Activated CD8-positive, alpha-beta T cell treated with anti-CD3 and anti-CD28 coated beads for 36 hours (primary cell): ENCODE measurements around the gene SLC39A11. TPM values are rescaled to one million over a fixed set of nuclear protein-coding genes. Genes with fewer than 3 reads are reported as not detected.

ENCODE experiments used
- ATAC-seq: fragments of 200-7000 bp; cut with Tn5 transposase; one replicate; pipeline ENCODE4 v1.10.0; 2021; ENCODE audit warnings: mild to moderate bottlenecking, moderate library complexity
- CTCF ChIA-PET: fragments of 350-600 bp; sonication (Branson Sonifier 250); formaldehyde crosslinking; loops from one replicate; lab custom pipeline; 2021; ENCODE audit warnings: antibody characterized with exemption; lab: Charles Lee
- POLR2A ChIA-PET: fragments of 350-600 bp; sonication (Branson Sonifier 250); formaldehyde crosslinking; loops from one replicate; lab custom pipeline; 2021; ENCODE audit warnings: antibody characterized with exemption; lab: Charles Lee
- DNase-seq: peaks from one replicate; pipeline ENCODE4 v3.0.0-alpha.2; 2020
- H3K27ac Mint-ChIP-seq: one replicate; pipeline ENCODE4 v1.8.0; 2021; ENCODE audit warnings: mild to moderate bottlenecking, mixed read lengths
- H3K27me3 Mint-ChIP-seq: one replicate; pipeline ENCODE4 v1.8.0; 2021; ENCODE audit warnings: mixed read lengths
- H3K36me3 Mint-ChIP-seq: one replicate; pipeline ENCODE4 v1.8.0; 2021; ENCODE audit warnings: low read depth, mixed read lengths
- H3K4me1 Mint-ChIP-seq: one replicate; pipeline ENCODE4 v1.8.0; 2021; ENCODE audit warnings: low read depth, mixed read lengths
- H3K4me3 Mint-ChIP-seq: one replicate; pipeline ENCODE4 v1.8.0; 2021; ENCODE audit warnings: mild to moderate bottlenecking, moderate library complexity, mixed read lengths
- H3K9me3 Mint-ChIP-seq: one replicate; pipeline ENCODE4 v1.8.0; 2021; ENCODE audit warnings: mixed read lengths
- intact Hi-C: fragments of 100-400 bp; cut with micrococcal nuclease; formaldehyde crosslinking; loops from one replicate; pipeline ENCODE4 v1.10.0; 2022
- total RNA-seq, 2 experiments: library from RNA; stranded (reverse); gene quantifications; one replicate each; pipeline ENCODE4 v1.2.3, GENCODE V29; 2021
- TF ChIP-seq, protein P1 (sequence below): fragments of 200-600 bp; IDR thresholded peaks from one replicate; pipeline ENCODE4 v1.8.0; 2022; ENCODE audit warnings: antibody characterized with exemption, mild to moderate bottlenecking

The SLC39A11 gene
- total RNA-seq, 2 experiments from 2014 or later = 14.4 to 14.9 TPM

DNA sequence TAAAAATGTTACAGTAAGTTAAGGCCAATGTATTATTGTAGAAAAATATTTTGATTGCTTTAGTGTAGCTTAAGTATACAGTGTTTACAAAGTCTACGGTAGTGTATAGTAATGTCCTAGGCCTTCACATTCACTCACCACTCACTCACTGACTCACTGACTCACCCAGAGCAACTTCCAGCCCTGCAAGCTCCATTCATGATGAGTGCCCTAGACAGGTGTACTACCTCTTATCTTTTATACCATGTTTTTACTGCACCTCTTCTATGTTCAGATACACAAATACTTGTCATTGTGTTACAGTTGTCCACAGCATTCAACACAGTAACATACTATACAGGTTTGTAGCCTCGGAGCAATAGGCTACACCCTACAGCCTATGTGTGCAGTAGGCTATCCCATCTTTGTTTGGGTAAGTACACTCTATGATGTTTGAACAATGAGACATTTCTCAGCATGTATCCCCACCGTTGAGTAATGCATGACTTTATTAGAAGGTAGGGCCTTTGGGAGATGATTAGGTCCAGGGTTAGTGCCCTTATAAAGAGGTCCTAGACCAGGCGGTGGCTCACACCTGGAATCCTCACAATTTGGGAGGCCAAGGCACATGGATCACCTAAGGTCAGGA lies 117.8 kb downstream of the SLC39A11 start:
- intact Hi-C loops = no loop called here
- ChIA-PET CTCF (interaction anchor here (2.3 kb wide), 1 partner anchor 12 kb away, joined by 10 read pairs; no protein-coding TSS in a partner anchor), POLR2A (no interaction called here)
- no peak overlapping the region for H3K4me3 Mint-ChIP-seq
- peaks cover 3% of the 10 kb centered on the region for H3K9me3 Mint-ChIP-seq
- no peaks in the 10 kb centered on the region for H3K27me3 Mint-ChIP-seq
- no peak overlapping the region for H3K27ac Mint-ChIP-seq
- no peak for ATAC-seq
- TF ChIP-seq, protein P1, sequence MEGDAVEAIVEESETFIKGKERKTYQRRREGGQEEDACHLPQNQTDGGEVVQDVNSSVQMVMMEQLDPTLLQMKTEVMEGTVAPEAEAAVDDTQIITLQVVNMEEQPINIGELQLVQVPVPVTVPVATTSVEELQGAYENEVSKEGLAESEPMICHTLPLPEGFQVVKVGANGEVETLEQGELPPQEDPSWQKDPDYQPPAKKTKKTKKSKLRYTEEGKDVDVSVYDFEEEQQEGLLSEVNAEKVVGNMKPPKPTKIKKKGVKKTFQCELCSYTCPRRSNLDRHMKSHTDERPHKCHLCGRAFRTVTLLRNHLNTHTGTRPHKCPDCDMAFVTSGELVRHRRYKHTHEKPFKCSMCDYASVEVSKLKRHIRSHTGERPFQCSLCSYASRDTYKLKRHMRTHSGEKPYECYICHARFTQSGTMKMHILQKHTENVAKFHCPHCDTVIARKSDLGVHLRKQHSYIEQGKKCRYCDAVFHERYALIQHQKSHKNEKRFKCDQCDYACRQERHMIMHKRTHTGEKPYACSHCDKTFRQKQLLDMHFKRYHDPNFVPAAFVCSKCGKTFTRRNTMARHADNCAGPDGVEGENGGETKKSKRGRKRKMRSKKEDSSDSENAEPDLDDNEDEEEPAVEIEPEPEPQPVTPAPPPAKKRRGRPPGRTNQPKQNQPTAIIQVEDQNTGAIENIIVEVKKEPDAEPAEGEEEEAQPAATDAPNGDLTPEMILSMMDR = no peak
- DNase-seq = no peak
- H3K4me1 Mint-ChIP-seq = peaks cover 19% of the 10 kb centered on the region
- H3K36me3 Mint-ChIP-seq = peaks cover 5% of the 10 kb centered on the region

DNA sequence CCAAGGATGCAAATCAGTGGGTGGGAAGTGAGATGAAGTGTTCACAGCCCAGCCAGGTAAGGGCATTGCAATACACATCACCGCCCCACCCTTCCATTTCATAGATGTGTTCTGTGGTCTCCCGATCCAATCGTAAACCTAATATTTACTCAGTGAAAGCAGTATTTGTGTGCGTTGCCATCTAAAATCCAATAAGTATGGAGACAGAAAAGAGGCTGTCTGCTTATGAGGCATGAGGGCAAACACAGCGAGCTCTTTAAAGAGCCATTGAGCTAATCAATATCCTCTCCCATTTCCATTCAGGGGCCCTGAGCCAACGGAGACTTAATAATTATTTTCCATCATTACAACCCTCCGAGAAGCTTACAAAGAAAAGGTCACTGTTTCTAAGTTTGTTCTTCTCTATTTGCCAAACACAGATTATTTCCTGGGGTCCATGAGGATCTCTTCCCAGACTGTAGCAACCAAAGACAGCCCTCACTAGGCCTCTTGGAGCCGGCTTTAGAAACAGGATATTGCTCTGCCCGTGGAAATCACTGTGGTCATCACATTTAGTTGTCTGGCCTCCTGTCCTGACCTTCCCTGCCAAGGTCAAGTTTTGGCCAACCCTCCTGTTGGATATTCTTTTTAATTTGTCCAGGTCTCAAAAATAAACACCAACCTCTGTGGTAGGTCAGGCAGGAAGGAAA lies 120.1 kb downstream of the SLC39A11 start:
- DNase-seq (no peak), ATAC-seq (no peak)
- TF ChIP-seq, protein P1 = no peak
- H3K4me3 Mint-ChIP-seq = no peak overlapping the region
- ChIA-PET POLR2A (no interaction called here), CTCF (interaction anchor here (1.8 kb wide), 1 partner anchor 14 kb away, joined by 4 read pairs; no protein-coding TSS in a partner anchor)
- peaks cover 8% of the 10 kb centered on the region for H3K4me1 Mint-ChIP-seq
- H3K9me3 Mint-ChIP-seq = peaks cover 3% of the 10 kb centered on the region
- intact Hi-C loops = no loop called here
- no peak overlapping the region for H3K27ac Mint-ChIP-seq
- peaks cover 5% of the 10 kb centered on the region for H3K36me3 Mint-ChIP-seq
- no peaks in the 10 kb centered on the region for H3K27me3 Mint-ChIP-seq

DNA sequence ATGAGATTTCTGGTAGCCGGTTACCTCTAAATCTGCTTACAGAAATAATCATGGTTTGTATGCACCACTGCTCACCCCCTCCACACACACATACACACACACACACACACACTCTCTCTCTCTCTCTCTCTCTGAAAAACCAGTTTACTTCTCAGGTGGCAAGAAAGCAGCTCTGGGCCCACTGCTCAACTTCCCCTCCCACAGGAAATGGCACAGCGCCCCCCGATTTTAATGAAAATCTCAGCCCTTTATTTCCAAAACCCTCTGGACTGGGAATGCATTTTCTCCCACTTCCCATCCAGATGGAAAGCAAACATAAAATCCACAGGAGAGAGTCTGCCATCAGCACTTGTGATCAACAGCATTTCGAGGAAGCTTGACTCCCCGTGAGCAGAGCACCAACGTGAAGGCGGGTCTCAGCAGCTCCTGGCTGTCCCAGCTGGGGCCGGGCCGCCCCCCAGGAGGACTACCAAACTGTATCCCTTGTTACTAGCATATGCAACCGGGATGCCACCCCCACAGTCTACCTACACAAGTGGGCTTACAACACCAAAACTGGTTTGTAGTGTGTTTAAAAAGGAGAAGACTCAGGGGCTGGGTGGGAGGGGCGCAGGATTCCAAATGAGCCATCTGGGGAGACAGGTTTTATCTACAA lies 121.1 kb downstream of the SLC39A11 start:
- Mint-ChIP-seq H3K27ac (no peak overlapping the region), H3K9me3 (peaks cover 3% of the 10 kb centered on the region), H3K36me3 (peaks cover 5% of the 10 kb centered on the region), H3K27me3 (no peaks in the 10 kb centered on the region), H3K4me3 (no peak overlapping the region), H3K4me1 (peaks cover 7% of the 10 kb centered on the region)
- intact Hi-C loops = no loop called here
- POLR2A ChIA-PET = no interaction called here
- CTCF ChIA-PET = no interaction called here
- ATAC-seq (no peak), DNase-seq (no peak)
- TF ChIP-seq, protein P1 = no peak

DNA sequence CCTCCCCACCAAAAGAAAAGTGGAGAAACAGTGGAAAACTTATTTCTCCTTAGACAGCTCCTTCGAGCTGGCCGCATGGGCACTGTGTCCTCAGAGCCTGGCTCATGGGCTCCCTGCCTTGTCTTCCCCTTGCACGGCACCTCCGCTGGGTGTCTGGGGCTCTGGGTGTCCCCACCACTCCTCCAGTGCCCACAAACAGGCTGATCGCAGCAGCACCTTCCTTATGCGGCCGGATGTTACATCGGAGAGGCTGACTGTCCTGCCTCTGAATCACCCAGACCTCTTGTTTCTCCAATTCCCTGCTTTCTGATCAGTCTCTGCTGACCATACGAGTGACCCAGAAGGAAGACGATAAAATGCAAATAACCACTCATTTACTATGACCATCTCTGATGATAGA lies 121.7 kb downstream of the SLC39A11 start:
- peaks cover 3% of the 10 kb centered on the region for H3K9me3 Mint-ChIP-seq
- H3K27ac Mint-ChIP-seq = no peak overlapping the region
- DNase-seq (no peak), ATAC-seq (no peak)
- CTCF ChIA-PET = no interaction called here
- TF ChIP-seq, protein P1 = no peak
- peaks cover 5% of the 10 kb centered on the region for H3K36me3 Mint-ChIP-seq
- H3K27me3 Mint-ChIP-seq = no peaks in the 10 kb centered on the region
- H3K4me3 Mint-ChIP-seq = no peak overlapping the region
- peaks cover 7% of the 10 kb centered on the region for H3K4me1 Mint-ChIP-seq
- POLR2A ChIA-PET = no interaction called here
- intact Hi-C loops = no loop called here

DNA sequence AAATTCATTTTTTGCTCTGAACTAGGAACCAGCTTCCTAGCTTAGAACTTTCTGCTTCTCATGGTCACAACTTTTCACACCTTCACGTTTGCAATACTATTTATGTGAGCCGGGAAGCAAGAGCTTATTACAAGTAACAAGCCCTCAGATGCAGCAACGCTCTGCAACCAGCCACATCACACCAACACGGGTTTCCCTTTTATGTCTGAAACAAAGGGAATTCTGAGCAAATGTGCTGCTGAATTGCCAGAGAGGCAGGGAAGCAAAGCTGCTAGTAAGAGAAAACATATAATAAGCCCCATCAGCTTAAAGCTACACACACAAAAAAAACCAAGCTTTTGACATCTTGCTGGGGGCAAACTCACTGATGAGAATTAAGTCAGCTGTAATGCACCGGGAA lies 122.2 kb downstream of the SLC39A11 start:
- TF ChIP-seq, protein P1 = no peak
- Mint-ChIP-seq H3K9me3 (no peaks in the 10 kb centered on the region), H3K4me3 (no peak overlapping the region), H3K27me3 (no peaks in the 10 kb centered on the region), H3K27ac (no peak overlapping the region), H3K36me3 (peaks cover 2% of the 10 kb centered on the region), H3K4me1 (peaks cover 7% of the 10 kb centered on the region)
- intact Hi-C loops = no loop called here
- DNase-seq = no peak
- no peak for ATAC-seq
- ChIA-PET POLR2A (no interaction called here), CTCF (no interaction called here)
